PC-3 (cell line): ENCODE results near the gene CFAP410. TPM values are rescaled to one million over a fixed set of nuclear protein-coding genes. Genes with fewer than 3 reads are reported as not detected.

ENCODE experiments used
- ATAC-seq: fragments of 200-7000 bp; cut with Tn5 transposase; 2 replicates; pipeline ENCODE4 v1.9.1; 2020; ENCODE audit warnings: mild to moderate bottlenecking, moderate library complexity
- BruUV-seq: library from RNA; stranded (reverse); fragments of 400-500 nt; replicated peaks from 2 replicates; lab custom pipeline; 2021; lab: Mats Ljungman, UMichigan
- CTCF ChIA-PET: fragments of 300-600 bp; sonication (Branson Sonifier 250); formaldehyde crosslinking; loops from one replicate; lab custom pipeline; 2022; ENCODE audit warnings: antibody characterized with exemption; lab: Charles Lee
- POLR2A ChIA-PET: fragments of 300-600 bp; sonication (Branson Sonifier 250); formaldehyde crosslinking; loops from one replicate; lab custom pipeline; 2022; ENCODE audit warnings: antibody characterized with exemption; ENCODE audit not compliant: unreplicated experiment; lab: Charles Lee
- DNase-seq: peaks from one replicate; pipeline ENCODE4 v3.0.0-alpha.2; 2015
- H2AFZ ChIP-seq: fragments of 300-600 bp; sonication (generic); 2 replicates; pipeline ENCODE4 v1.6.0; 2016; ENCODE audit warnings: antibody characterized with exemption, low read length
- H3F3A ChIP-seq: fragments of 300-600 bp; sonication (generic); one replicate; pipeline ENCODE4 v1.6.0; 2017; ENCODE audit warnings: antibody characterized with exemption, low read length, control low read depth, mild to moderate bottlenecking; ENCODE audit not compliant: unreplicated experiment
- H3K27ac ChIP-seq: fragments of 300-600 bp; sonication (generic); 2 replicates; pipeline ENCODE4 v1.5.1; 2016; ENCODE audit warnings: mild to moderate bottlenecking, low read length
- H3K27me3 ChIP-seq: fragments of 300-600 bp; sonication (generic); 2 replicates; pipeline ENCODE4 v1.6.1; 2016; ENCODE audit warnings: low read length, mixed read lengths
- H3K36me3 ChIP-seq: fragments of 300-600 bp; sonication (generic); 2 replicates; pipeline ENCODE4 v1.6.1; 2016; ENCODE audit warnings: low read depth, mixed run types, low read length, mixed read lengths
- H3K4me1 ChIP-seq: fragments of 300-600 bp; sonication (generic); 2 replicates; pipeline ENCODE4 v1.5.1; 2016; ENCODE audit warnings: low read length; ENCODE audit not compliant: insufficient read depth
- H3K4me2 ChIP-seq: fragments of 300-600 bp; sonication (generic); 2 replicates; pipeline ENCODE4 v1.6.0; 2016; ENCODE audit warnings: low read length
- H3K4me3 ChIP-seq: fragments of 300-600 bp; sonication (generic); 2 replicates; pipeline ENCODE4 v1.5.1; 2016; ENCODE audit warnings: mild to moderate bottlenecking, low read length, mixed read lengths
- H3K79me2 ChIP-seq: fragments of 300-600 bp; sonication (generic); 2 replicates; pipeline ENCODE4 v1.6.1; 2017; ENCODE audit warnings: low read length, mixed read lengths
- H3K9ac ChIP-seq: fragments of 300-600 bp; sonication (generic); 2 replicates; pipeline ENCODE4 v1.6.0; 2016; ENCODE audit warnings: mild to moderate bottlenecking, low read length
- H3K9me2 ChIP-seq: fragments of 300-600 bp; sonication (generic); replicated peaks from 2 replicates; pipeline ENCODE4 v1.6.1; 2016; ENCODE audit warnings: mixed run types, low read length, mixed read lengths
- H3K9me3 ChIP-seq: fragments of 300-600 bp; sonication (generic); 2 replicates; pipeline ENCODE4 v1.6.1; 2016; ENCODE audit warnings: low read length, mixed read lengths
- H4K20me1 ChIP-seq: fragments of 300-600 bp; sonication (generic); 2 replicates; pipeline ENCODE4 v1.6.1; 2016; ENCODE audit warnings: low read length, mixed read lengths
- EZH2 ChIP-seq: fragments of 300-600 bp; sonication (generic); IDR thresholded peaks from one replicate; pipeline ENCODE4 v1.6.1; 2017; ENCODE audit warnings: antibody characterized with exemption, mild to moderate bottlenecking, low read length; ENCODE audit not compliant: unreplicated experiment
- EZH2phosphoT487 ChIP-seq: fragments of 300-600 bp; sonication (generic); IDR thresholded peaks from 2 replicates; pipeline ENCODE4 v1.6.1; 2018; ENCODE audit warnings: mild to moderate bottlenecking, antibody characterized with exemption, low read length, borderline replicate concordance
- intact Hi-C: fragments of 100-400 bp; cut with micrococcal nuclease; formaldehyde crosslinking; loops from 2 replicates; pipeline ENCODE4 v1.9.0; 2023
- total RNA-seq: library from RNA; depleted of rRNA; stranded (reverse); fragments of >200 nt; gene quantifications from 2 replicates; pipeline ENCODE4 v1.2.3, GENCODE V29; 2014
- TF ChIP-seq, protein P1 (sequence below): fragments of 300-600 bp; sonication (generic); conservative IDR thresholded peaks from 2 replicates; pipeline ENCODE4 v1.5.1; 2017; ENCODE audit warnings: antibody characterized with exemption, low read depth, mild to moderate bottlenecking, low read length

Gene CFAP410
- total RNA-seq, 1 experiment from 2014 or later: 18.4 TPM

DNA sequence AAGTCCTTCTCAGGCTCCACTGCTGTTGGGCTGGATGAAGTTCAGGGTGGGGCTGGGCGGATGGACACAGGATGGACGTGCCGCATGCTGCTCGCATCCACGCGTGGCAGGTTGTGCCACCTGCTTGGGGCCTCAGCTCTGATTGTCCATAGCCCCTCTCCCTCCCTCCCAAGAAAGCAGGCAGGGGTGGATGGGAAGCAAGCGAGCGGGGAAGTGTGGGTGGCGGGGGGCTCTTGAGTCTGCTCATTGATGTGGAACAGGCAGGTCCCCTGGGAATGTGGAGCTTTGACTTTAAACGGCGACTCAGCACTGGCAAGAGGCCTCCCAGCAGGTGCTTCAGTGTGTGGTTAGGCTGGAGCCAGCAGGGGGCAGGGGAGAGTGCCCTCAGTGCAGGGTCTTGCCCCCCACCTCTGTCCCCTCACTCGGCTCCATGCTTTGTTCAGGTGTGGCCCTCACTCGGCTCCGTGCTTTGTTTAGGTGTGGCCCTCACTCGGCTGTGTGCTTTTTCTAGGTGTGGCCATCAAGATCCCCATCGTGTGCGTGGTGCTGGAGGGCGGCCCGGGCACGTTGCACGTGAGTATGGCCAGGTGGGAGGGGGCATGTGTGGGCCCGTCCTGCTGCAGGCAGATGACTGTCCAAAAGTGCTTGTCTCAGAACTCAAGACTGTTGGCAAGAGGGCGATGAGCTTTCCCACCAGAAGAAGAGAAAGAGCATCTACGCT, 38.2 kb upstream of the CFAP410 start:
- Histone ChIP-seq H3K27me3 (peaks cover 4% of the 10 kb centered on the region; the same call in 1 of the 2 replicates), H3K36me3 (no peaks in the 10 kb centered on the region), H3K4me3 (no peak overlapping the region), H3K27ac (no peak overlapping the region), H3K9ac (no peak overlapping the region), H4K20me1 (no peaks in the 10 kb centered on the region), H3F3A (no peaks in the 10 kb centered on the region), H3K79me2 (no peaks in the 10 kb centered on the region), H3K9me2 (no peaks in the 10 kb centered on the region), H3K4me2 (no peak overlapping the region), H3K9me3 (no peaks in the 10 kb centered on the region), H3K4me1 (no peaks in the 10 kb centered on the region), H2AFZ (no peak overlapping the region)
- CTCF ChIA-PET: interaction anchor here (1.0 kb wide), 1 partner anchor 8 kb away, joined by 3 read pairs; no protein-coding TSS in a partner anchor
- BruUV-seq: no TSS peak
- DNase-seq (no peak), ATAC-seq (no peak)
- TF ChIP-seq, protein P1, sequence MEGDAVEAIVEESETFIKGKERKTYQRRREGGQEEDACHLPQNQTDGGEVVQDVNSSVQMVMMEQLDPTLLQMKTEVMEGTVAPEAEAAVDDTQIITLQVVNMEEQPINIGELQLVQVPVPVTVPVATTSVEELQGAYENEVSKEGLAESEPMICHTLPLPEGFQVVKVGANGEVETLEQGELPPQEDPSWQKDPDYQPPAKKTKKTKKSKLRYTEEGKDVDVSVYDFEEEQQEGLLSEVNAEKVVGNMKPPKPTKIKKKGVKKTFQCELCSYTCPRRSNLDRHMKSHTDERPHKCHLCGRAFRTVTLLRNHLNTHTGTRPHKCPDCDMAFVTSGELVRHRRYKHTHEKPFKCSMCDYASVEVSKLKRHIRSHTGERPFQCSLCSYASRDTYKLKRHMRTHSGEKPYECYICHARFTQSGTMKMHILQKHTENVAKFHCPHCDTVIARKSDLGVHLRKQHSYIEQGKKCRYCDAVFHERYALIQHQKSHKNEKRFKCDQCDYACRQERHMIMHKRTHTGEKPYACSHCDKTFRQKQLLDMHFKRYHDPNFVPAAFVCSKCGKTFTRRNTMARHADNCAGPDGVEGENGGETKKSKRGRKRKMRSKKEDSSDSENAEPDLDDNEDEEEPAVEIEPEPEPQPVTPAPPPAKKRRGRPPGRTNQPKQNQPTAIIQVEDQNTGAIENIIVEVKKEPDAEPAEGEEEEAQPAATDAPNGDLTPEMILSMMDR: peak; percentile 49
- TF ChIP-seq EZH2phosphoT487 (no peak), EZH2 (no peak)
- intact Hi-C loops: no loop called here
- POLR2A ChIA-PET: no interaction called here

DNA sequence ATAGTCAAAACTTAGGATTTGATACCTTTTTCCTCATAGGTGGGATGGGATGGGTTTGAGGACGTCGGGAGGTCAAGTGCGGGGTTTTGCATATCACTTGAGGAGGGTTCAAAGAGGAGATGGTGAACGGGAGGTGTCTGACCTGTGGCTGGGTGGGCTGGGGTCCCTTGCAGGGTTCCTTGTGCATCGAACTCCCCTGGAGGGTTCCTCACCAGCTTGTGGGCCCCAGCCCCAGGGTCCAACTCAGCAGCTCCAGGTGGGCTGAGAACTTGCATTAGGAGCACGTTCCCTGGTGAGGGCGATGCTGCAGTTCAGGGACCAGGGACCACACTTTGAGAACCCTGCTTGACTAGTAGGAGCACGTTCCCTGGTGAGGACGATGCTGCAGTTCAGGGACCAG, 37.4 kb upstream of the CFAP410 start:
- CTCF ChIA-PET: interaction anchor here (0.6 to 1.0 kb wide), 2 partner anchors 8 to 1442 kb away, joined by 3 to 4 read pairs; no protein-coding TSS in a partner anchor
- BruUV-seq: no TSS peak
- Histone ChIP-seq H3K27ac (no peak overlapping the region), H3K4me3 (no peak overlapping the region), H3K4me2 (no peak overlapping the region), H3K36me3 (no peaks in the 10 kb centered on the region), H3K9ac (no peak overlapping the region), H3K79me2 (no peaks in the 10 kb centered on the region), H3K9me2 (no peaks in the 10 kb centered on the region), H3K27me3 (peaks cover 4% of the 10 kb centered on the region; the same call in 1 of the 2 replicates), H3K4me1 (no peaks in the 10 kb centered on the region), H2AFZ (no peak overlapping the region), H3F3A (no peaks in the 10 kb centered on the region), H3K9me3 (no peaks in the 10 kb centered on the region), H4K20me1 (no peaks in the 10 kb centered on the region)
- POLR2A ChIA-PET: no interaction called here
- ATAC-seq: no peak
- intact Hi-C loops: no loop called here
- DNase-seq: no peak
- TF ChIP-seq EZH2phosphoT487 (no peak), EZH2 (no peak)
- TF ChIP-seq, protein P1: no peak

DNA sequence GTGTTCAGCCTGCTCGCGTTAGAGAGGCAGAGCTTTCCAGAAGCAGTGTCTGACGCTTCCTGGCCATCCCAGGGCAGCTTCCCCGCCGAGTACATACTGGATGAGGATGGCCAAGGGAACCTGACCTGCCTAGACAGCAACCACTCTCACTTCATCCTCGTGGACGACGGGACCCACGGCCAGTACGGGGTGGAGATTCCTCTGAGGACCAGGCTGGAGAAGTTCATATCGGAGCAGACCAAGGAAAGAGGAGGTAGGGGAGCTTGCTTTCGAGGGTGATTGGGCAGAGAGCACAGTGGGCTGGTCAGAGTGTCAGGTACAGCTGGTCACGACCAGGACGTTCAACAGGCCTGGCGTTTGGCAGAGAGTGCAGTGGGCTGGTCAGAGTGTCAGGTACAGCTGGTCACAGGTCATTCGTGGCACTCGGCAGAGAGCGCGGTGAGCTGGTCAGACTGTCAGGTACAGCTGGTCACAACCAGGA, 36.6 kb upstream of the CFAP410 start:
- H3K4me1 ChIP-seq: peaks cover under 1% of the 10 kb centered on the region; the same call in 1 of the 2 replicates
- H3K36me3 ChIP-seq: no peaks in the 10 kb centered on the region
- ChIA-PET CTCF (interaction anchor here (0.6 kb wide), 1 partner anchor 1442 kb away, joined by 4 read pairs; no protein-coding TSS in a partner anchor), POLR2A (no interaction called here)
- H3K79me2 ChIP-seq: no peaks in the 10 kb centered on the region
- H3K4me2 ChIP-seq: no peak overlapping the region
- intact Hi-C loops: no loop called here
- no peaks in the 10 kb centered on the region for H4K20me1 ChIP-seq
- H2AFZ ChIP-seq: no peak overlapping the region
- H3F3A ChIP-seq: no peaks in the 10 kb centered on the region
- no peak overlapping the region for H3K9ac ChIP-seq
- TF ChIP-seq, protein P1: no peak
- TF ChIP-seq EZH2 (no peak), EZH2phosphoT487 (no peak)
- peaks cover 4% of the 10 kb centered on the region; the same call in 1 of the 2 replicates for H3K27me3 ChIP-seq
- no peak for ATAC-seq
- H3K9me2 ChIP-seq: no peaks in the 10 kb centered on the region
- no peak overlapping the region for H3K4me3 ChIP-seq
- H3K27ac ChIP-seq: no peak overlapping the region
- DNase-seq: no peak
- H3K9me3 ChIP-seq: no peaks in the 10 kb centered on the region
- BruUV-seq: no TSS peak
